Liver (tissue), 9 donors: ENCODE measurements around the gene TMEM248. TPM values are rescaled to one million over a fixed set of nuclear protein-coding genes. Genes with fewer than 3 reads are reported as not detected.

ENCODE experiments used
- DNase-seq: peaks from one replicate; pipeline ENCODE4 v3.0.0-alpha.2; 2017; ENCODE audit warnings: low spot score
- H3K27ac ChIP-seq, 2 donors: one replicate each; pipeline ENCODE4 v1.7.0; 2013; ENCODE audit warnings: inconsistent platforms in 2 of 2, low read length in 2 of 2, control low read depth in 1 of 2, low read depth in 1 of 2, mild to moderate bottlenecking in 1 of 2
- H3K27me3 ChIP-seq, 4 donors: one replicate each; pipeline versions ENCODE4 v1.6.1 to v1.7.0; 2013; ENCODE audit warnings: low read length in 3 of 4, inconsistent platforms in 1 of 4, mild to moderate bottlenecking in 1 of 4, moderate library complexity in 1 of 4; ENCODE audit not compliant: control insufficient read depth in 4 of 4, insufficient read depth in 4 of 4
- H3K36me3 ChIP-seq, 4 donors: one replicate each; pipeline versions ENCODE4 v1.6.1 to v1.7.0; 2013; ENCODE audit warnings: low read length in 3 of 4, mild to moderate bottlenecking in 3 of 4, low read depth in 1 of 4, moderate library complexity in 1 of 4; ENCODE audit not compliant: control insufficient read depth in 4 of 4, insufficient read depth in 3 of 4
- H3K4me1 ChIP-seq, 4 donors: one replicate each; pipeline versions ENCODE4 v1.6.1 to v1.7.0; 2013; ENCODE audit warnings: low read length in 3 of 4, mild to moderate bottlenecking in 3 of 4, moderate library complexity in 1 of 4; ENCODE audit not compliant: control insufficient read depth in 4 of 4, insufficient read depth in 4 of 4
- H3K4me3 ChIP-seq, 3 donors: one replicate each; pipeline versions ENCODE4 v1.6.1 to v1.7.0; 2013; ENCODE audit warnings: low read length in 3 of 3, control low read depth in 1 of 3, low read depth in 1 of 3, mild to moderate bottlenecking in 1 of 3
- H3K9ac ChIP-seq, 2 donors: one replicate each; pipeline ENCODE4 v1.7.0; 2013; ENCODE audit warnings: low read length in 2 of 2, mild to moderate bottlenecking in 2 of 2, moderate library complexity in 2 of 2, control low read depth in 1 of 2, low read depth in 1 of 2
- H3K9me3 ChIP-seq, 4 donors: one replicate each; pipeline versions ENCODE4 v1.6.1 to v1.7.0; 2013; ENCODE audit warnings: low read length in 3 of 4; ENCODE audit not compliant: control insufficient read depth in 4 of 4
- ATF3 ChIP-seq: IDR thresholded peaks from 2 replicates; pipeline ENCODE4 v1.6.1; 2016; ENCODE audit warnings: antibody characterized with exemption
- EGR1 ChIP-seq, 2 donors: IDR thresholded peaks; 2 replicates each; pipeline ENCODE4 v1.6.1; 2016 to 2018; ENCODE audit warnings: antibody characterized with exemption in 2 of 2, low read depth in 2 of 2
- FOXA1 ChIP-seq: IDR thresholded peaks from 2 replicates; pipeline ENCODE4 v1.6.1; 2016; ENCODE audit warnings: antibody characterized with exemption
- FOXA2 ChIP-seq: IDR thresholded peaks from 2 replicates; pipeline ENCODE4 v1.6.1; 2016; ENCODE audit warnings: antibody characterized with exemption
- GABPA ChIP-seq, 2 donors: IDR thresholded peaks in 1 of 2; conservative IDR thresholded peaks in 1 of 2; 2 replicates each; pipeline ENCODE4 v1.6.1; 2016; ENCODE audit warnings: antibody characterized with exemption in 2 of 2, mild to moderate bottlenecking in 1 of 2, moderate library complexity in 1 of 2
- HNF4A ChIP-seq, 2 donors: conservative IDR thresholded peaks; 2 replicates each; pipeline ENCODE4 v1.6.1; 2016; ENCODE audit warnings: antibody characterized with exemption in 2 of 2, mild to moderate bottlenecking in 2 of 2
- HNF4G ChIP-seq: IDR thresholded peaks from 2 replicates; pipeline ENCODE4 v1.6.1; 2016; ENCODE audit warnings: antibody characterized with exemption
- JUND ChIP-seq, 2 donors: IDR thresholded peaks; 2 replicates each; pipeline ENCODE4 v1.6.1; 2016; ENCODE audit warnings: antibody characterized with exemption in 2 of 2
- NR2F2 ChIP-seq: IDR thresholded peaks from 2 replicates; pipeline ENCODE4 v1.6.1; 2016; ENCODE audit warnings: antibody characterized with exemption
- RAD21 ChIP-seq, 2 donors: IDR thresholded peaks; 2 replicates each; pipeline ENCODE4 v1.6.1; 2016; ENCODE audit warnings: antibody characterized with exemption in 2 of 2, mild to moderate bottlenecking in 2 of 2
- REST ChIP-seq: IDR thresholded peaks from 2 replicates; pipeline ENCODE4 v1.6.1; 2016; ENCODE audit warnings: antibody characterized with exemption, mild to moderate bottlenecking
- RXRA ChIP-seq, 2 donors: IDR thresholded peaks; 2 replicates each; pipeline ENCODE4 v1.6.1; 2017 to 2018; ENCODE audit warnings: antibody characterized with exemption in 2 of 2, mild to moderate bottlenecking in 1 of 2
- SP1 ChIP-seq: IDR thresholded peaks from 2 replicates; pipeline ENCODE4 v1.6.1; 2018; ENCODE audit warnings: antibody characterized with exemption, mild to moderate bottlenecking
- TAF1 ChIP-seq: conservative IDR thresholded peaks from 2 replicates; pipeline ENCODE4 v1.6.1; 2016; ENCODE audit warnings: antibody characterized with exemption, mild to moderate bottlenecking
- YY1 ChIP-seq: IDR thresholded peaks from 2 replicates; pipeline ENCODE4 v1.6.1; 2016; ENCODE audit warnings: antibody characterized with exemption, mild to moderate bottlenecking
- ZBTB33 ChIP-seq: IDR thresholded peaks from 2 replicates; pipeline ENCODE4 v1.6.1; 2016; ENCODE audit warnings: antibody characterized with exemption
- WGBS: extraction: QIAGEN DNeasy Blood & Tissue Kit; methylation state at CpG from one replicate; pipeline ENCODE4 v1.1.7; 2013; 5-methylcytosine and 5-hydroxymethylcytosine counted together
- polyA plus RNA-seq, 2 donors: library from polyadenylated mRNA; stranded (reverse) in 1 of 2; unstranded in 1 of 2; fragments of 200-250 nt in 1 of 2; fragments of >200 nt in 1 of 2; fragmentation: Nextera tagmentation in 1 of 2; extraction: Ambion mirVana in 1 of 2; gene quantifications; one replicate each; pipeline versions ENCODE4 v1.2.1 to v1.2.3, GENCODE V29; 2013 to 2015
- total RNA-seq, 2 donors: library from RNA; depleted of rRNA; stranded (reverse); fragments of >200 nt; gene quantifications; one replicate each; pipeline ENCODE4 v1.2.3, GENCODE V29; 2014
- TF ChIP-seq, protein P1 (sequence below): fragments of 150-350 bp; IDR thresholded peaks from 2 replicates; pipeline ENCODE4 v1.5.1; 2017; ENCODE audit warnings: improper control_type of control experiment, low read depth, low read length; ENCODE audit not compliant: missing input control
- TF ChIP-seq, protein P2 (sequence below): IDR thresholded peaks from 2 replicates; pipeline ENCODE4 v1.6.1; 2016; ENCODE audit warnings: antibody characterized with exemption
- donor health status: healthy.
- donor health status: healthy.
- donor health status: healthy.
- donor health status: healthy.
- donor health status: healthy.

TMEM248 gene
- total RNA-seq (10 to 100 TPM; 42.4 to 45.6 TPM), polyA plus RNA-seq (10 to 100 TPM; 31.4 to 40.9 TPM)

- Histone ChIP-seq H3K9ac (peak within 1 kb of the TSS; percentile 80 to 90), H3K4me1 (peaks cover 2 to 29% (median 19%) of the 10 kb centered on the region in 4 donors), H3K4me3 (peak within 1 kb of the TSS; percentile 85 to 100 (median 98)), H3K27ac (peak within 1 kb of the TSS; percentile 60 to 84), H3K9me3 (no peaks in the 10 kb centered on the region), H3K27me3 (no peaks in the 10 kb centered on the region), H3K36me3 (no peaks in the 10 kb centered on the region)
- peak; percentile 93 for DNase-seq
- TF ChIP-seq HNF4A (conservative IDR thresholded peaks at IDR 0.05) (no peak), EGR1 (IDR thresholded peaks at IDR 0.05; ENCODE audit: low read depth in 2 of 2) (no peak), RAD21 (IDR thresholded peaks at IDR 0.05) (no peak), TAF1 (no peak), ATF3 (no peak), SP1 (peak; percentile 59), JUND (IDR thresholded peaks at IDR 0.05) (peak in 1 of 2 donors; percentile 82), ZBTB33 (peak; percentile 74), NR2F2 (peak; percentile 84), YY1 (peak; percentile 68), GABPA (IDR thresholded peaks at IDR 0.05 in 1 of 2, conservative IDR thresholded peaks at IDR 0.05 in 1 of 2) (peak in 1 of 2 donors; percentile 87), RXRA (IDR thresholded peaks at IDR 0.05) (peak; percentile 43 to 47), HNF4G (no peak), FOXA1 (no peak), REST (peak; percentile 11), FOXA2 (no peak)
- TF ChIP-seq, protein P1, sequence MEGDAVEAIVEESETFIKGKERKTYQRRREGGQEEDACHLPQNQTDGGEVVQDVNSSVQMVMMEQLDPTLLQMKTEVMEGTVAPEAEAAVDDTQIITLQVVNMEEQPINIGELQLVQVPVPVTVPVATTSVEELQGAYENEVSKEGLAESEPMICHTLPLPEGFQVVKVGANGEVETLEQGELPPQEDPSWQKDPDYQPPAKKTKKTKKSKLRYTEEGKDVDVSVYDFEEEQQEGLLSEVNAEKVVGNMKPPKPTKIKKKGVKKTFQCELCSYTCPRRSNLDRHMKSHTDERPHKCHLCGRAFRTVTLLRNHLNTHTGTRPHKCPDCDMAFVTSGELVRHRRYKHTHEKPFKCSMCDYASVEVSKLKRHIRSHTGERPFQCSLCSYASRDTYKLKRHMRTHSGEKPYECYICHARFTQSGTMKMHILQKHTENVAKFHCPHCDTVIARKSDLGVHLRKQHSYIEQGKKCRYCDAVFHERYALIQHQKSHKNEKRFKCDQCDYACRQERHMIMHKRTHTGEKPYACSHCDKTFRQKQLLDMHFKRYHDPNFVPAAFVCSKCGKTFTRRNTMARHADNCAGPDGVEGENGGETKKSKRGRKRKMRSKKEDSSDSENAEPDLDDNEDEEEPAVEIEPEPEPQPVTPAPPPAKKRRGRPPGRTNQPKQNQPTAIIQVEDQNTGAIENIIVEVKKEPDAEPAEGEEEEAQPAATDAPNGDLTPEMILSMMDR: no peak
- TF ChIP-seq, protein P2, sequence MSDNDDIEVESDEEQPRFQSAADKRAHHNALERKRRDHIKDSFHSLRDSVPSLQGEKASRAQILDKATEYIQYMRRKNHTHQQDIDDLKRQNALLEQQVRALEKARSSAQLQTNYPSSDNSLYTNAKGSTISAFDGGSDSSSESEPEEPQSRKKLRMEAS: peak; percentile 93
- 2% methylated on average over 67 of the region's 67 CpGs for WGBS
These were observed at the start of gene TMEM248 for GRCh38 chr7:66920769-66921395. Gene TMEM248, plus strand, starts transcription at chr7:66921225. Its CDS starts 20,641 bp downstream, at chr7:66941866.
